HG03520 (cell line): ENCODE data around the gene POLR1G.

Experiments used
- ATAC-seq: cut with Tn5 transposase; IDR thresholded peaks from one replicate; pipeline ENCODE4 v1.9.1; 2021; ENCODE audit warnings: mild to moderate bottlenecking, moderate library complexity; ENCODE audit not compliant: unreplicated experiment

The POLR1G gene

GRCh38 chr19:45443462-45444317 lies 37.2 kb downstream of the POLR1G start:
- no peak for ATAC-seq

DNA sequence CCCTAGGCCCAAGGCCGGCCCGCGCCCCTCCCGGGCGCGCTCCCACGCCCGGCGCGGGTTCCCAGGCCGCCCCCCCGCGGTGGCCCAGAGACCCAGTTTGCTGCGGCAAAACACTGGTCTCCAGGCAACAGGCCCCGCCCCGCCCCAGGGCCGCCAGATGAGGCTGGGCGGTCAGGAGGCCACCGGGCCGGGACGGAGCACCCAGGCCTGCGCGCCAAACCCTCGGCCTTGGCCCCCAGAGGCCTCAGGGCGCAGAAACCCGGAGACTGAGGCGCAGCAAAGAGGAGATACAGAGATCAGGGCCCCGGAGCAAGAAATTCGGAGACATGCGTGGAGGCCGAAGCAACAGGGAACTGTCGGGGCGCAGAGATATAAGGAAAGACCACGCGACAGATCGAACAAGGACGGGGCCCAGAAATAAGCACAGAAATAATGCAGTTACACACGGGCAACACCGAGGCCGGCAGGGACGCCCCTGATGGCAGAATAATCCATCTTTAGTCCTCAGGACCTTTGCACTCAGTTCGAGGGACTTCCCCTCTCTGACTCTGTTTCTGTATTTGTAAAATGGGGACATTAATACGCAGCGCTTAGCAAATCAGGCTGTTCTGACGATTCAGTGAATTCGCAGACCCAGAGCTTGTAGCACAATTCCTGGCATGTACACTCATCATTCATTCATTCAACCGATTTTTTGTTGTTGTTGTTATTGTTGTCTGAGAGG lies 38.0 kb downstream of the POLR1G start:
- ATAC-seq: no peak

- no peak for ATAC-seq
These were observed 38.7 kb downstream of the POLR1G start for GRCh38 chr19:45445139-45445538.

DNA sequence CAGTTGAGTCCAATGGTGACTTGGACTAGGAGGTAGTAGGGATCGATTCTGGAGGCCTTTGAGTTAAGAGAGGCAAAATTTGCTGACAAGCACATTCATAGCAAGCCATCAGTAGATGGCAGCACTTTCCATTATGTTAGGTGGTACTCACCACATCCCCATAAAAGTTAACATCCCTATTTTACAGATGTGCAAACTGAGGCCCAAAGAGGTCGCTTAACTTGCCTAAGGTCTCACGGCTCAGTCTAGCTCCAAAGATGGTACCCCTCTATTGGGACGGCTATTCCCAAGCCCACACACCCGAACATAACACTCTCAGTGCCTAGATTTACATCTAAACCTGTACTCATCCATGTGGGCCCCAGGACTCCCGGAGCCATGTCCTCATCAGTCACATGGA lies 39.9 kb downstream of the POLR1G start:
- ATAC-seq: no peak

DNA sequence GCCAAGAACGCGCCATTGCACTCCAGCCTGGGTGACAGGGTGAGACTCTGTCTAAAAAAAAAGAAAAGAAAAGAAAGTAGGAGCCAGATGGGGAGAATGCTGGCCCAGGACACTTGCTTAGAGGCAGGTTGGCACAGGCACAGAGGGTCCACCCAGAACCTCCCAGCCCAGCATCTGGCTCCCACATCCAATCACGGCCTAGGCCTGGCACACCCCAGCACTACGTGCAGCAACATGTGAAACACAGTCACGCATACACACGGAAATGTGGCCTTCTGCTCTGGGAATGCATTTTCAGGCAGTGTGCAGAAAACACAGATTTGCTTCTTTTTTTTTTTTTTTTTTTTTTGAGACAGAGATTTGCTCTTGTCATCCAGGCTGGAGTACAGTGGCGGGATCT lies 40.5 kb downstream of the POLR1G start:
- ATAC-seq: no peak

GRCh38 chr19:45448425-45448756 lies 41.9 kb downstream of the POLR1G start:
- ATAC-seq: no peak

DNA sequence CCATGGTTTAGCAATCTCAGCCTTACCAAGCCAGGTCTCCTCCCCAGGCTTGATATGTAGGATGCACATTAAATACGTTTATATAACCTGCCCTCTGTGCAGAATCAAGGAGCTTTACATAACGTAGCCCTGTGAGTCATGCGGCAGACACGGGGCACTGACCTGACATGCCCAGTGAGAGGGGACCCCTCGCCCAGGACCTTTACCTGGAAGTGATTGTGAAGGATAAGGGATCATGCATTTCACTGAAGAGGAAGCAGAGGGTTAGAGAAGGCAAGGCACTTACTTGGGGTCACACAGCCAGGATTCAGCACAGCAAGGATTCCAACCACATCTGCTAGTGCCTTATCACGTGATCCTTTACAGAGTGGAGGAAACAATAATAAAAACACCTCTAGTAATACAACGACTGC lies 42.4 kb downstream of the POLR1G start:
- no peak for ATAC-seq

- ATAC-seq: no peak
These were observed 43.5 kb downstream of the POLR1G start for GRCh38 chr19:45450012-45450333.

DNA sequence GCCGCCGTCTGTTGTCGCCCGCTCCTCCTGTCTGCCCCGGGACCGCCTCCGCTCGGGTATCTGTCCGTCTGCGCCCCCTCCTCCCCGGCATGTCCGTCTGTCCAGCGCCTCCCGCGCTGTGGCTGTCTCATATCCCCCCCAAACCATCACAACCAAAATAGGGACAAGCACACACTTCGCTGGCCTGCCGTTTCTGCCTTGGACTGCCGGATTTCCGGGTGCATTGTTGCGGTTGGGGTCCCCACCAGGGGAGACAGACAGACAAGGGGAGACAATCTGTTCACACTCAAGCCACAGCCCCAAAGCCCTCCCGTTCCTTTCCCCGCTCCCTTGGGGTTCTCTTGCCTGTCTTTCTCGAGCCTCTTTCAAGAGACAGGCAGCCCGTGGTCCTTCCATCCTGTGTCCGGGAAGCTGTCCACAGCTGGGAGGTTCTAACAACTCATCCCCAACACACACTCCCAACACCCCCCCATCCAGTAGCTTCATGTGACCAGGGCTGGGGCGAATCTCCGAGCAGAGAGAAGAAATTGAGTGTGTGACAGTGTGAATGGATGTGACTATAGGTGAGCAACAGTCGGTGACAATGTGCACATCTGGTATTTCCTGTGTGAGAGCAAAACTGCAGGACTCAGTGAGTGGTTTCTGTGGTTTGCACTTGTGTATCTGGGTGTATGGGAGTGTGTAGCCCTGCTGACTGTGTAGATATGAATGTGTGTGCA lies 44.8 kb downstream of the POLR1G start:
- ATAC-seq: no peak

DNA sequence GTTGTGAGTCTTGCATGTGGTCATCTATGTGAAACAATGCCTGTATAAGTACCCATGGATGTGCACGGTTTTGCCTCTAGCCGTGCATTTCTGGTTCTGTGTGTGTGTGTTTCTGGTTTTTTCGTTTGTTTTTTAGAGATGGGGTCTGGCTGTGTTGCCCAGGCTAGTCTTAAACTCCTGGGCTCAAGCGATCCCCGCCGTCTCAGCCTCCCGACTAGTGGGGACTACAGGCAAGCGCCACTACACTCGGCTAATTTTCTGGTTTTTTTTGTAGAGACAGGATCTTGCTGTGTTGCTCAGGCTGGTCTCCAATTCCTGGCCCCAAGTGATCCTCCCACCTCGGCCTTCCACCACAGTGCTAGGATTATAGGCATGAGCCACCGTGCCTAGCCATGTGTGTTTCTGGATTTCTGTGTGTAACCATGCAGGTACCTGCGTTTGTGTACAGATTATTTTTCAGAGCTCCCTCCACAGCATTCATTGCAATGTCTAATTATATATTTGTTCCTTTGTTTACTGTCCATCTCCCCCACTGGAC lies 45.5 kb downstream of the POLR1G start:
- no peak for ATAC-seq

- ATAC-seq: no peak
These were observed 49.5 kb downstream of the POLR1G start for GRCh38 chr19:45455707-45456499.

- ATAC-seq: no peak
These were observed 50.0 kb downstream of the POLR1G start for GRCh38 chr19:45456500-45456815.

DNA sequence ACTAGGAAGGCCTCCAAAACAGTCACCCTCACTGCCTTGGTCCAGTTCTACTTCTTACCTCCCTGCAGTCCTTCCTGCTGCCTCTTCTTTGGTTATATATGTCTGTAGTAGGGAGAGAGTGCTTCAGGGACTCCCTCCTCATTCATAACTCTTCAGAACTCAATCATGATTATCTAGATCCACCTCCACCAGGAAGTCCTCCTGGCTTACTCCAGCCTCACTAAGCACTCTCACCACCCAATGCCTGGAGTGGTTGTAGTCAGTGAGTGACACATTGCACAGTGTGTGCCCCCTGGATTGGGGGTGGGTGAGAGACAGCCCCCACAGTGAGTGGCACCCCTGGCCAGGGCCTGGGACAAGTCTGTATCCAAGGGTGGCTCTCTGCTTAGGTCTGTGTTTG lies 51.3 kb downstream of the POLR1G start:
- no peak for ATAC-seq
